Hepatocyte (in vitro differentiated cells): ENCODE measurements around the gene SIVA1. TPM values are rescaled to one million over a fixed set of nuclear protein-coding genes. Genes with fewer than 3 reads are reported as not detected.

Experiments used
- DNase-seq: peaks from one replicate; pipeline ENCODE4 v3.0.0-alpha.2; 2016; ENCODE audit warnings: low spot score
- H2AFZ ChIP-seq: fragments of 200-600 bp; sonication (generic); 2 replicates; pipeline ENCODE4 v1.6.0; 2016; ENCODE audit warnings: antibody characterized with exemption, mild to moderate bottlenecking
- H3K27ac ChIP-seq: fragments of 200-600 bp; sonication (generic); 2 replicates; pipeline ENCODE4 v1.5.1; 2016; ENCODE audit warnings: mild to moderate bottlenecking
- H3K27me3 ChIP-seq: fragments of 200-600 bp; sonication (generic); 2 replicates; pipeline ENCODE4 v1.6.1; 2016
- H3K36me3 ChIP-seq: fragments of 200-600 bp; sonication (generic); replicated peaks from 2 replicates; pipeline ENCODE4 v1.5.1; 2016; ENCODE audit warnings: low read depth; ENCODE audit not compliant: insufficient read depth
- H3K4me1 ChIP-seq: fragments of 200-600 bp; sonication (generic); 2 replicates; pipeline ENCODE4 v1.5.1; 2016; ENCODE audit warnings: mild to moderate bottlenecking, moderate library complexity; ENCODE audit not compliant: insufficient read depth
- H3K4me2 ChIP-seq: fragments of 200-600 bp; sonication (generic); 2 replicates; pipeline ENCODE4 v1.6.0; 2016
- H3K4me3 ChIP-seq: fragments of 200-600 bp; sonication (generic); 2 replicates; pipeline ENCODE4 v1.5.1; 2016; ENCODE audit warnings: mild to moderate bottlenecking
- H3K79me2 ChIP-seq: fragments of 200-600 bp; sonication (generic); 2 replicates; pipeline ENCODE4 v1.6.0; 2017; ENCODE audit warnings: mild to moderate bottlenecking
- H3K9me2 ChIP-seq: fragments of 200-600 bp; sonication (generic); replicated peaks from 2 replicates; pipeline ENCODE4 v1.6.0; 2017; ENCODE audit warnings: mild to moderate bottlenecking; ENCODE audit not compliant: insufficient read depth
- H3K9me3 ChIP-seq: fragments of 200-600 bp; sonication (generic); 2 replicates; pipeline ENCODE4 v1.5.1; 2016; ENCODE audit warnings: low read depth, mild to moderate bottlenecking
- H4K20me1 ChIP-seq: fragments of 200-600 bp; sonication (generic); 2 replicates; pipeline ENCODE4 v1.6.0; 2016; ENCODE audit warnings: mild to moderate bottlenecking; ENCODE audit not compliant: insufficient read depth, poor library complexity, severe bottlenecking
- EZH2 ChIP-seq: fragments of 200-600 bp; sonication (generic); IDR thresholded peaks from 2 replicates; pipeline ENCODE4 v1.6.1; 2016; ENCODE audit warnings: antibody characterized with exemption, mild to moderate bottlenecking, borderline replicate concordance
- EZH2phosphoT487 ChIP-seq: fragments of 200-600 bp; sonication (generic); IDR thresholded peaks from one replicate; pipeline ENCODE4 v1.6.1; 2018; ENCODE audit warnings: antibody characterized with exemption, mild to moderate bottlenecking, low read depth, moderate library complexity; ENCODE audit not compliant: unreplicated experiment, severe bottlenecking
- WGBS: methylation state at CpG from one replicate; pipeline ENCODE4 v1.1.6; 2016; ENCODE audit warnings: low lambda C conversion rate; ENCODE audit errors: missing lambda C conversion rate; 5-methylcytosine and 5-hydroxymethylcytosine counted together
- polyA plus RNA-seq: library from polyadenylated mRNA; unstranded; fragments of >200 nt; fragmentation: Nextera tagmentation; extraction: Ambion mirVana; gene quantifications from 2 replicates; pipeline ENCODE4 v1.2.1, GENCODE V29; 2016
- total RNA-seq: library from RNA; depleted of rRNA; stranded (reverse); fragments of >200 nt; gene quantifications from 2 replicates; pipeline ENCODE4 v1.2.3, GENCODE V29; 2014
- TF ChIP-seq, protein P1 (sequence below): fragments of 200-600 bp; sonication (generic); IDR thresholded peaks from 2 replicates; pipeline ENCODE4 v1.5.1; 2016; ENCODE audit warnings: antibody characterized with exemption, mild to moderate bottlenecking; ENCODE audit not compliant: poor library complexity

The SIVA1 gene
- total and polyA plus RNA-seq, 2 experiments from 2014 or later, result 149 to 163 TPM

DNA sequence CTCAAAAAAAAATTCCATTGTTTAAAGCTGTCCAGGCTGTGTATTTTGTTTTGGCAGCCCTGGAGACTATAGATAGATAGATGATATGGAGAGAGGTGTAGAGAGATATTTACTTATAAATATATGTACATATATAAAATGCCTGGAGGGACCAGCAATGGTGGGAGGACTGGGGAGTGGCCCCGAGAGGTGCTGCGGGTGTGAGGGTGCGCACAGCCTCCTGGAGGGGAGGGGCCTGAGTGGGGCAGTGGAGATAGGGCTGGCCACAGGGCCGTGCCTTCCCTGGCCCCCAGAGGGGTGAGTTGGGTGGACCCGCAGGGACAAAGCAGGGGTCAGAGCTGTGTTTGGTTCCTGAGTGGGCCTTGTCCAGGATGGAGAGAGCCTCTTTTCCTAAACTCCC lies 22.5 kb upstream of the SIVA1 start:
- no peaks in the 10 kb centered on the region for H3K79me2 ChIP-seq
- WGBS, result 85% methylated on average over 5 of the region's 5 CpGs
- TF ChIP-seq, protein P1, sequence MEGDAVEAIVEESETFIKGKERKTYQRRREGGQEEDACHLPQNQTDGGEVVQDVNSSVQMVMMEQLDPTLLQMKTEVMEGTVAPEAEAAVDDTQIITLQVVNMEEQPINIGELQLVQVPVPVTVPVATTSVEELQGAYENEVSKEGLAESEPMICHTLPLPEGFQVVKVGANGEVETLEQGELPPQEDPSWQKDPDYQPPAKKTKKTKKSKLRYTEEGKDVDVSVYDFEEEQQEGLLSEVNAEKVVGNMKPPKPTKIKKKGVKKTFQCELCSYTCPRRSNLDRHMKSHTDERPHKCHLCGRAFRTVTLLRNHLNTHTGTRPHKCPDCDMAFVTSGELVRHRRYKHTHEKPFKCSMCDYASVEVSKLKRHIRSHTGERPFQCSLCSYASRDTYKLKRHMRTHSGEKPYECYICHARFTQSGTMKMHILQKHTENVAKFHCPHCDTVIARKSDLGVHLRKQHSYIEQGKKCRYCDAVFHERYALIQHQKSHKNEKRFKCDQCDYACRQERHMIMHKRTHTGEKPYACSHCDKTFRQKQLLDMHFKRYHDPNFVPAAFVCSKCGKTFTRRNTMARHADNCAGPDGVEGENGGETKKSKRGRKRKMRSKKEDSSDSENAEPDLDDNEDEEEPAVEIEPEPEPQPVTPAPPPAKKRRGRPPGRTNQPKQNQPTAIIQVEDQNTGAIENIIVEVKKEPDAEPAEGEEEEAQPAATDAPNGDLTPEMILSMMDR, result no peak
- TF ChIP-seq EZH2phosphoT487 (no peak), EZH2 (no peak)

DNA sequence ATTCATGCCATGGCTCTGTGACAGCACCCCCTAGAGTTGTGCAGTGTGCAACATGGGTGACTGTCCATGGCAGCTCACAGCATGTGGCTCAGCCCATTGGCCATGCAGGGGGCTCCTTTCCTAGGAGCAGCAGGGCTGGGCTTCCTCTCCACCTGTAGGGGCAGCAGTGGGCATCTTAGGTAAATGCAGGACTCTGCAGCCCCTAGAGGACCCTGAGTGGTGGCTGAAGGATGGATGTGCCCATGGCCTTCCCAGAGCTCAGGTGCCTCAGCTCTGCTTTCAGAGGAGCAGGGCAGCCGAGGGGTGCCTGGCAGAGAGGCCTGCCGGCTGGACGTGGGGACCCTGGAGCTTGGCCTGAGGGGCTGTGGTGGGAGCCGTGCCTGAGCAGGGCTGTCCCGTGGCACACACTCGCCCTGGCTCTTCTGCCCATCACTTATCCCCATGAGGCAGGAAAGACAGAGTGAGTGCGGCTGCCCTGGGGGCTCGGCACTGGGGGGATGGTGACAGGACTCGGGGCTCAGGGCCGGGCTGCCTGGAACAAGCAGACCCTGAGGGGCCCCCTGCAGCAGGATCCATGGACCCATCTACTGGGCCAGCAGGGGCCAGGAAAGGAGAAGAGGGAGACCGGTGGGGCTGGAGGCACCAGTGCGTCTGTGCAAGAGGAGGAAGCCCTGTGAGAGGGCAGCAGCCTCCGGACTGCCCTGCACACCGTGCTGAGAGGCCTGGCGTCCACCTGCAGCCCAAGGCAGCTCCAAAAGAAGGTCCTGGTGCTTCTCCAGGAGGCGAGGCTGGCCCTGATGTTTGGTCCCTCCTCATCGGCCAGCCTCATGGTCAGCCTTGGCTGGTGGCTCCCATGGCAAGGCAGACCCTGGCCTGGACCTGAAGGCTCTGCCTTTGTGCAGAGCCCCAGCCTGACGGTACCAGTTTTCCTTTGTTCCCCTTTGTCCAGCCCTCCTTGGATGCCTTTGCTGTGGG lies 21.3 kb upstream of the SIVA1 start:
- Histone ChIP-seq H3K9me2 (no peaks in the 10 kb centered on the region), H3K27me3 (no peaks in the 10 kb centered on the region), H4K20me1 (no peaks in the 10 kb centered on the region), H3K4me1 (peaks cover 13% of the 10 kb centered on the region), H3K4me3 (no peak overlapping the region), H3K36me3 (no peaks in the 10 kb centered on the region), H2AFZ (no peak overlapping the region), H3K4me2 (no peak overlapping the region), H3K9me3 (no peaks in the 10 kb centered on the region), H3K79me2 (no peaks in the 10 kb centered on the region), H3K27ac (no peak overlapping the region)
- no peak for DNase-seq
- TF ChIP-seq EZH2 (no peak), EZH2phosphoT487 (no peak)
- TF ChIP-seq, protein P1, result peak; percentile 14
- 91% methylated on average over 18 of the region's 18 CpGs for WGBS

More for the DNA sequence above, 22.5 kb upstream of the SIVA1 start:
- no peak overlapping the region for H3K4me3 ChIP-seq
- peaks cover 2% of the 10 kb centered on the region for H3K4me1 ChIP-seq
- no peak overlapping the region for H2AFZ ChIP-seq
- H3K27ac ChIP-seq, result no peak overlapping the region
- no peaks in the 10 kb centered on the region for H3K36me3 ChIP-seq
- no peaks in the 10 kb centered on the region for H4K20me1 ChIP-seq
- H3K4me2 ChIP-seq, result no peak overlapping the region
- H3K27me3 ChIP-seq, result no peaks in the 10 kb centered on the region
- H3K9me2 ChIP-seq, result no peaks in the 10 kb centered on the region
- no peak for DNase-seq
- H3K9me3 ChIP-seq, result no peaks in the 10 kb centered on the region

DNA sequence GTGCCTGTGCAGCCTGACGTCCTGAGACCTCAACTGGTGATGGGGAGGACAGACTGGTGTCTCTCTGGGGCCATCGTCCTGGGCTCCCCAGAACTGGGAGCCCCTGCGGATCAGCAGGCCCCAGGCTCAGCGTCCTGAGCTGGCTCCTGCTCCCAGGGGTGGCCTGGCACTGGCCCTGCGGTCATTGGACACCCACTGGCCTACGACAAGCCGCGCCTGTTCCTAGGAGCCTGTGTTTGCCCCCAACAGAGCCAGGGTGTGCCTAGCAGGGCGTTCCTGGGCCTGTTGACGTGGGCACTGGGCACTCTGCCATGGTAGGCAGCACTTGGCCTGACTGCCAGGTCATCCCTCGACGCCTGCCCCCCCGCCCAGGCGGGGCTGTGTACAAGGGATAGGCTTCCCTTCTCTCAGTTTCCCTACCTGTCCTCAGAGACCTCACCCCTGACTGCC lies 20.6 kb upstream of the SIVA1 start:
- Histone ChIP-seq H3K9me3 (no peaks in the 10 kb centered on the region), H3K4me1 (peaks cover 13% of the 10 kb centered on the region), H3K27ac (no peak overlapping the region), H3K4me2 (no peak overlapping the region), H3K27me3 (no peaks in the 10 kb centered on the region), H3K9me2 (no peaks in the 10 kb centered on the region), H3K4me3 (no peak overlapping the region), H4K20me1 (no peaks in the 10 kb centered on the region), H3K79me2 (no peaks in the 10 kb centered on the region), H3K36me3 (no peaks in the 10 kb centered on the region), H2AFZ (no peak overlapping the region)
- WGBS, result 96% methylated on average over 14 of the region's 14 CpGs
- no peak for DNase-seq
- no peak for TF ChIP-seq EZH2phosphoT487
- TF ChIP-seq EZH2, result no peak
